IMR-90 (cell line): Measurements from ENCODE around the gene PSRC1.

Experiments used
- CHD1 ChIP-seq: IDR thresholded peaks from 2 replicates; pipeline ENCODE4 v1.6.1; 2012; ENCODE audit warnings: low read depth, low read length, improper control_type of control experiment
- CTCF ChIP-seq: conservative IDR thresholded peaks from 2 replicates; pipeline ENCODE4 v1.5.1; 2012; ENCODE audit warnings: mild to moderate bottlenecking, low read depth, low read length, improper control_type of control experiment
- POLR2A ChIP-seq: IDR thresholded peaks from 2 replicates; pipeline ENCODE4 v1.6.1; 2012; ENCODE audit warnings: mild to moderate bottlenecking, low read depth, low read length
- RAD21 ChIP-seq: IDR thresholded peaks from 2 replicates; pipeline ENCODE4 v1.6.1; 2012; ENCODE audit warnings: low read length, improper control_type of control experiment
- RCOR1 ChIP-seq: IDR thresholded peaks from 2 replicates; pipeline ENCODE4 v1.6.1; 2012; ENCODE audit warnings: mild to moderate bottlenecking, low read length, improper control_type of control experiment; ENCODE audit not compliant: insufficient replicate concordance
- RFX5 ChIP-seq: IDR thresholded peaks from 2 replicates; pipeline ENCODE4 v1.8.0; 2012; ENCODE audit warnings: low read depth, mild to moderate bottlenecking, low read length, moderate library complexity

DNA sequence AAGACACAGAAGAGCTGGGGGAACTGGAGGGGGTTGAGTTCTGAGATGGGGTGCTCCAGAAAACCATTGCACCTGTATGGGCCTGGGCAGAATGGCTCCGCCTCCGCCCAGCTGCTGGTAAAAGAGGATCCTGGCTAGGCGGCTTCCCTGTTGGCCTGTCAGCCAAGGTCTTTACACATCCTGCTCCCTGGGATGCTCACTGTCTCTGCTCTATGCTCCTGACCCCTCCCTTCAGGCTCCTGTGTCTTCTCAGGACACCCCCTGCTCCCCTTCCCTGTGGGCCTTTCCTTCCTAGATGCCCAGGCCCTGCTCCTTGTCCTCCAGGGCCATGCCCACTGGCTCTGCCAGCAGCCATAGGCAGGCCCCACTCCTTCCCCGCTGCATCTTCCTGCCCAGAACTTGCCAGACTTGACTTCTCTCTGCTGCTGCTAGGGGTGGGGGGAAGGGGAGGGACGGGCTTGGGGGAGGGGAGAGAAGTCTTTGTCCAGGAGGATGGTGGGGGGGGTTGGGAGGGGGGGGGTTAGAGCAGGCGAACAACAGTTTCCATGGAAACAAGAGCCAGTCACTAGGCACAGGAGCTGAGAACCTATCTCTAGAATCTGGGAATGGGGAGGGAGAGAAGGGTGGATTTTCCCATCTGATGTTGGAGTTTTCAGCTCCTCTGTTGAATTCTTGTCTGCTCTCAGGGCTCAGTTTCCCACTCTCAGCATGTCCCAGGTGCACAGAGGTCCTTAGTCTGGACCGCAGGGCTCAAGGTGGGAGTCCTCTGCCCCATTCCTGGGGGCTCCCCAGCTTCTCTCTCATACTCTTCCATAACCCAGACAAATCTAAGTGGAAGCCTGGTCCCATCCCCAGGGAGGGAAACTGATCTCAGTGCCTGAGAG lies 23.0 kb downstream of the PSRC1 start:
- no peak for TF ChIP-seq CTCF
- no peak for TF ChIP-seq RFX5
- no peak for TF ChIP-seq RCOR1
- TF ChIP-seq POLR2A: no peak
- no peak for TF ChIP-seq CHD1
- no peak for TF ChIP-seq RAD21
